GM19397 (cell line): ENCODE results near the gene SPTBN5.

Experiments used
- ATAC-seq: cut with Tn5 transposase; IDR thresholded peaks from one replicate; pipeline ENCODE4 v1.9.1; 2021; ENCODE audit warnings: mild to moderate bottlenecking, moderate library complexity; ENCODE audit not compliant: unreplicated experiment

SPTBN5 gene

GRCh38 chr15:41904541-41905005 lies 10.7 kb upstream of the SPTBN5 start:
- ATAC-seq, result peak; percentile 53

GRCh38 chr15:41903782-41904181 lies 9.9 kb upstream of the SPTBN5 start:
- no peak for ATAC-seq

GRCh38 chr15:41901431-41901830 lies 7.6 kb upstream of the SPTBN5 start:
- ATAC-seq, result no peak

GRCh38 chr15:41900526-41901380 lies 6.9 kb upstream of the SPTBN5 start:
- ATAC-seq, result no peak

- no peak for ATAC-seq
These were observed 6.1 kb upstream of the SPTBN5 start for GRCh38 chr15:41899854-41900442.

- ATAC-seq, result no peak
These were observed 3.5 kb upstream of the SPTBN5 start for GRCh38 chr15:41897363-41897799.

GRCh38 chr15:41896566-41896965 lies 2.7 kb upstream of the SPTBN5 start:
- no peak for ATAC-seq

GRCh38 chr15:41895957-41896356 lies 2.1 kb upstream of the SPTBN5 start:
- no peak for ATAC-seq

GRCh38 chr15:41895491-41895890 lies 1.6 kb upstream of the SPTBN5 start:
- ATAC-seq, result no peak

- peak; percentile 76 for ATAC-seq
These were observed 1.1 kb upstream of the SPTBN5 start for GRCh38 chr15:41894791-41895463.

- no peak for ATAC-seq
These were observed 468 bp upstream of the SPTBN5 start for GRCh38 chr15:41894251-41894790.

- no peak for ATAC-seq
These were observed 1.0 kb downstream of the SPTBN5 start for GRCh38 chr15:41892621-41893421.

- no peak for ATAC-seq
These were observed 1.9 kb downstream of the SPTBN5 start for GRCh38 chr15:41891946-41892345.

- ATAC-seq, result no peak
These were observed 2.6 kb downstream of the SPTBN5 start for GRCh38 chr15:41891226-41891625.

- ATAC-seq, result no peak
These were observed 3.7 kb downstream of the SPTBN5 start for GRCh38 chr15:41890050-41890690.

- no peak for ATAC-seq
These were observed 5.1 kb downstream of the SPTBN5 start for GRCh38 chr15:41888662-41889253.

- no peak for ATAC-seq
These were observed 6.0 kb downstream of the SPTBN5 start for GRCh38 chr15:41887893-41888292.

- no peak for ATAC-seq
These were observed 6.7 kb downstream of the SPTBN5 start for GRCh38 chr15:41887161-41887560.

GRCh38 chr15:41886741-41887140 lies 7.1 kb downstream of the SPTBN5 start:
- ATAC-seq, result no peak

GRCh38 chr15:41885841-41886240 lies 8.0 kb downstream of the SPTBN5 start:
- ATAC-seq, result no peak
